ENCODE data around the gene TRPM2.

Gene TRPM2

DNA sequence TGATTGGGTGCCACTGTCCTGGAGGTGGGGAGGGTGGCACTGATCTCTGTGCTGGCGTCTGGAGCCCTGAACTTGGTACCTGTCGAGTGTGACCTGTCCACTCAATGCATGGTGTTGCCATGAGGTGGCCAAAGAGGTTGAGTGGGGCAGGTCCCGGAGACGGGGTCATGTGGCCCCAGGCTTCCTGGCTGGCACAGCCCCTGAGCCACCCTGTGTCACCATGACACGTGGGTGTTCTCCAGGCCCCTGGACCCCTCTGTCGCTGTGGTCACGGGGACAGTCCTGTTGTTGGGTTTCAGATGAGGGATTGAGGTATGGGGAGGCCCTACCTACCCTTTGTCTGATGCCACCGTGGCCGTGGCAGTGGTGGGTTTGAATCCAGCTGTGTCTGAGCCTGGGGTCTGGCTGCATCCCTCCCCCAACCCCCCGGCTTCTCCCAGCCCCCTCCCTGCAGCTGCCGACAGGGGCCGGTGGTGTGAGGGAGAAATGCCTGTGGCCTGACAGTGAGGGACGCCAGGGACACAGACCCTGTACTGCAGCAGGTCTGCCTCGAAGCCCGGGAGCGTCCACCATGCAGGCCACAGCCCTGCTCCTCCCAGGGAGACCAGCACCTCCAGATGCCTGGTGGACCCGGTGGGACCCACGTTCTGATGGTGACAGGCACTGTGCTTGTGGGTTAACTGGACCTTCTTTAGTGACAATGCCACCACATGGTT, 12.0 kb downstream of the TRPM2 start:
- TF ChIP-seq, protein P1, sequence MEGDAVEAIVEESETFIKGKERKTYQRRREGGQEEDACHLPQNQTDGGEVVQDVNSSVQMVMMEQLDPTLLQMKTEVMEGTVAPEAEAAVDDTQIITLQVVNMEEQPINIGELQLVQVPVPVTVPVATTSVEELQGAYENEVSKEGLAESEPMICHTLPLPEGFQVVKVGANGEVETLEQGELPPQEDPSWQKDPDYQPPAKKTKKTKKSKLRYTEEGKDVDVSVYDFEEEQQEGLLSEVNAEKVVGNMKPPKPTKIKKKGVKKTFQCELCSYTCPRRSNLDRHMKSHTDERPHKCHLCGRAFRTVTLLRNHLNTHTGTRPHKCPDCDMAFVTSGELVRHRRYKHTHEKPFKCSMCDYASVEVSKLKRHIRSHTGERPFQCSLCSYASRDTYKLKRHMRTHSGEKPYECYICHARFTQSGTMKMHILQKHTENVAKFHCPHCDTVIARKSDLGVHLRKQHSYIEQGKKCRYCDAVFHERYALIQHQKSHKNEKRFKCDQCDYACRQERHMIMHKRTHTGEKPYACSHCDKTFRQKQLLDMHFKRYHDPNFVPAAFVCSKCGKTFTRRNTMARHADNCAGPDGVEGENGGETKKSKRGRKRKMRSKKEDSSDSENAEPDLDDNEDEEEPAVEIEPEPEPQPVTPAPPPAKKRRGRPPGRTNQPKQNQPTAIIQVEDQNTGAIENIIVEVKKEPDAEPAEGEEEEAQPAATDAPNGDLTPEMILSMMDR (IDR thresholded peaks at IDR 0.05; ENCODE audit: low read depth, low read length), result no peak
- no peak for DNase-seq (ENCODE audit: low read depth in 2 of 2)
- H3K4me3 ChIP-seq (replicated peaks in 1 of 2; ENCODE audit: low read depth in 2 of 2, low read length in 2 of 2), result no peak overlapping the region

DNA sequence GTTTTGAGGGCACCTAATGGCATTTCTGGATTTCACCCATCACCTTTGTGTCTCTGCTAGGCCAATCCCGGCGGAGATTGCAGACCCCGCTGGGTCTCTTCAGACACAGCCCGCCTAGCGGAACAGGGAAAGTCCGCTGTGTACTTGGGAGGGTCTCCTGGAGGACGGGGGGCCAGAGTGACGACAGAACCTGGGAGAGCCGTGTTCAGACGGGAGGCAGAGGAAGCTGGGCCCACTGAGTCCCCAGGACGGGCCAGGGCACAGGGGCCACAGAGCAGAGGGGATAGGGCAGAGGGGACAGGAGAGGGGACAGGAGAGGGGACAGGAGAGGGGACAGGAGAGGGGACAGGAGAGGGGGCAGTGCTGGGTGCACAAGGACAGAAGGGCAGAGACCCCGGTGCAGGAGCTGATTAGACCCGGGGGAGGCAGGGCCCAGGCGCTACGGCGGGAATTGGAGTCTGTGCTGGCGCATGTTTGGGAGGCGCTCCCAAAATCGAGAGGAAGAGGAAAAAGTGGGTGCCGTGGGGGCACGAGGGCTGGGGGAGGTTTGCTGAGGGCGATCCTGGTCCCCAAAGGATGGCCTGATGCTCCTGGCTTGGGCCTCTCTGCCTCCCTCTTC, 12.7 kb downstream of the TRPM2 start:
- TF ChIP-seq, protein P1 (IDR thresholded peaks at IDR 0.05; ENCODE audit: low read depth, low read length), result no peak
- no peak overlapping the region for H3K4me3 ChIP-seq (replicated peaks in 1 of 2; ENCODE audit: low read depth in 2 of 2, low read length in 2 of 2)
- DNase-seq (ENCODE audit: low read depth in 2 of 2), result no peak

DNA sequence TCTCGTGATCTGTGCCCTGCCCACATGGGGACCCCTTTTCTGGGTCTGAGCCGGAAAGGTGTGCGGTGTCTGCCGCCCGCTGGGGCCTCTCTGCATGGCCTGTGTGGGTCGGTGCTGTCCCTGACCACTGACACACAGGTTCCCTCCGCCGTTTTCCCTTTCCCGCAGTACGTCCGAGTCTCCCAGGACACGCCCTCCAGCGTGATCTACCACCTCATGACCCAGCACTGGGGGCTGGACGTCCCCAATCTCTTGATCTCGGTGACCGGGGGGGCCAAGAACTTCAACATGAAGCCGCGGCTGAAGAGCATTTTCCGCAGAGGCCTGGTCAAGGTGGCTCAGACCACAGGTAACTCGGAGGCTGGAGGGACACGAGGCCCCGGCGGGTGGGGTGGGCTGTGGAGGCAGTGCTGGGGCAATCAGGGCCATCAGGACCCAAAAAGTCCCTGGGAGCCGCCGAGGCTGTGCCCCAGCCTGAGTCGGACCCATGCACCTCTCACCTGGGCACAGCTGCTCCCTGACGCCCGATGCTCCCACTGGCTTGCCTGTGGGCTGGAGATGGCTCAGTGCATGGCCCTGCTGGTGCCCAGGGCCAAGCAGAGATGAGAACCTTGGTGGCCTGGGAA, 13.3 kb downstream of the TRPM2 start:
- TF ChIP-seq, protein P1 (IDR thresholded peaks at IDR 0.05; ENCODE audit: low read depth, low read length), result no peak
- DNase-seq (ENCODE audit: low read depth in 2 of 2), result no peak
- H3K4me3 ChIP-seq (replicated peaks in 1 of 2; ENCODE audit: low read depth in 2 of 2, low read length in 2 of 2), result no peak overlapping the region

DNA sequence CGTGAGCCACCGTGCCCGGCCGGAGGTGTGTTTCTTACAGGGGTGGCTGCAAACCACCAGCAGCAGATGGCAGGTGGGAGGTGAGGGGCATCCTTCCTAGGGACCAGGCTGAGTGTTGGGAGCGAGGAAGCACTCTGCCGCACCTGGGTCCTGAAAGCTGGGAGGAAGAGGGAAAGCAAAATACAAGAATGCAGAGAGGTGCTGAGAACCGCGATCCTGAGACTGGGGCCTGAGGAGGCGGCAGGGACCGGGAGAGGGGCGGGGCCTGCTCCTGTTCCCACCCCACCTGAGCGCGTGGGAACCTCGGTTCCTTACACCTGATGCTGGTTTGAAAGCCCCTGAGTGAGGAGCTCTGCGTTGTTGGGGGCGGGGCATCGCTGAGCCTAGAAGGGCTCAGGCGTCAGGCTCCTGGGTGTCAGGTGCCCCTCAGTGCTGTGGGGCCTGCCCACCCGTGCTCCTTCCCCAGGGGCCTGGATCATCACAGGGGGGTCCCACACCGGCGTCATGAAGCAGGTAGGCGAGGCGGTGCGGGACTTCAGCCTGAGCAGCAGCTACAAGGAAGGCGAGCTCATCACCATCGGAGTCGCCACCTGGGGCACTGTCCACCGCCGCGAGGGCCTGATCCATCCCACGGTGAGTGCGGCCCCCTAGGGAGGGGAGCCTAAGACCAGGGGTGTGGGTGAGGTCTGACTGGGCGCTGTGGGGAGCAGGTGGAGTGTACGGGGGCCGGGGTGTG, 15.5 kb downstream of the TRPM2 start:
- no peak for DNase-seq (ENCODE audit: low read depth in 2 of 2)
- TF ChIP-seq, protein P1 (IDR thresholded peaks at IDR 0.05; ENCODE audit: low read depth, low read length), result no peak

DNA sequence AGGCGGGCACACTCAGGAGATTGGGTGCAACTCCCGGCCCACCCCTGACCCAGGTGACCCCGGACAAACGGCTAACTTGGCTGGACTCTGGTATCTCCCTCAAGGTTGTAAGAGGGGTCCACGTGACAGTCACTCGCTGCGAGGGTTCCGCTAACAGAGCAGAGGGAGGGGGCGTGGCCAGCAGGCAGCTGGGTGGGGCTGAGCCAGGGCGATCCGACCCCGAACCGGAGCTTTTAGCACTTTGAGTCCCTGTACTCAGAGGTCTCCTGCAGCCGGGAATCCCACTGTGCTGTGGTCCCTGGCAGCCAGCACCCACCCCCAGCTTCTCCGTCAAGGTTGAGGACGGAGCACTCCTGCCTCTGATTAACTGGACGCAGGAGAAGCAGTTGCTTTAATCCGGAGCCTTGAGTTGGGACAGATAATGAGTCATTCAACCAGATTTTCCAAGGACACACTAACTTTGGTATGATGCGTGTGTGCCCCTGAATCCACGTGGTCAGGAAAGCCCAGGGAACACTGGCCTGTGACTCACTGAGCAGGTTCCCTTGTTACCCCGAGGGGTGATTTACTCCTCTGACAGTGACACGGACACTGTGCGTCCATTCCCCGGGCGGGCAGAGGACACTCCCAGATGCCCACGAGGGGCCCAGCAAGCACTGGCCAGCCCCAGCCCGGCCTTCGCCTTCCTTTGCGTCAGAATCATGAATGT, 16.8 kb downstream of the TRPM2 start:
- no peak overlapping the region for H3K4me3 ChIP-seq (replicated peaks in 1 of 2; ENCODE audit: low read depth in 2 of 2, low read length in 2 of 2)
- DNase-seq (ENCODE audit: low read depth in 2 of 2), result peak in 1 of 2 donors; percentile 49
- TF ChIP-seq, protein P1 (IDR thresholded peaks at IDR 0.05; ENCODE audit: low read depth, low read length), result no peak

More for the DNA sequence above, 15.5 kb downstream of the TRPM2 start:
- no peak overlapping the region for H3K4me3 ChIP-seq (replicated peaks in 1 of 2; ENCODE audit: low read depth in 2 of 2, low read length in 2 of 2)

DNA sequence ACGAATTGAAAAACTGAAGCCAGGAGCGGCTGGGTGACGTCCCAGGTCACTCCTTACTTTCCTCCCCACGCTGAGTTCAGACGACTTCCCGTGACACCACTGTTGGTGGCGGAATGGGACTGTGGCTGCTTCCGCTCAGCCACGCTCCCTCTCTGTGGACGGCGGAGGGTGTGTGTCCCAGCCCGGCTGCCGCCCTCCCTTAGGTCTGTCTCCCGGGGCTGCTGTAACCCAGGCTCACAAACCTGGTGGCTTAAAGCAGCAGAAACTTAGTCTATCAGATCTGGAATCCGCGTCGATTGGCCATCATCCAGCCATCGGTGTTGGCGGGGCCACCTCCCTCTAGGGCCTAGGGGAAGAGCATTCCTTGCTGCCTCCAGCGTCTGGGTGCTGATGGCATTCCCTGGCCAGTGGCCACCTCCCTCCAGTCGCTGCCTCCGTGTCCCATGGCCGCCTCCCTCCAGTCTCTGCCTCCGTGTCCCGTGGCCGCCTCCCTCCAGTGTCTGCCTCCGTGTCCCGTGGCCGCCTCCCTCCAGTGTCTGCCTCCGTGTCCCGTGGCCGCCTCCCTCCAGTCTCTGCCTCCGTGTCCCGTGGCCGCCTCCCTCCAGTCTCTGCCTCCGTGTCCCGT, 17.5 kb downstream of the TRPM2 start:
- TF ChIP-seq, protein P1 (IDR thresholded peaks at IDR 0.05; ENCODE audit: low read depth, low read length), result no peak
- no peak for DNase-seq (ENCODE audit: low read depth in 2 of 2)

More for the DNA sequence above, 17.5 kb downstream of the TRPM2 start:
- H3K4me3 ChIP-seq (replicated peaks in 1 of 2; ENCODE audit: low read depth in 2 of 2, low read length in 2 of 2), result no peak overlapping the region
